Measurements from ENCODE around the gene RAB3GAP2.
"Not testable (repeated sequence)": the region's sequence is repeated elsewhere in the genome, so short reads cannot be mapped to it uniquely, and the experiment has no call there.

The RAB3GAP2 gene

GRCh38 chr1:220149742-220150141 lies 122.5 kb downstream of the RAB3GAP2 start:
- no peak for DNase-seq (ENCODE audit: low read depth in 2 of 2)

- no peak for DNase-seq (ENCODE audit: low read depth in 2 of 2)
These were observed 128.2 kb downstream of the RAB3GAP2 start for GRCh38 chr1:220144051-220144450.

GRCh38 chr1:220139966-220140365 lies 132.3 kb downstream of the RAB3GAP2 start:
- DNase-seq (ENCODE audit: low read depth in 2 of 2), result no peak

GRCh38 chr1:220137019-220137786 lies 135.1 kb downstream of the RAB3GAP2 start:
- DNase-seq (ENCODE audit: low read depth in 2 of 2), result no peak

GRCh38 chr1:220135755-220136154 lies 136.5 kb downstream of the RAB3GAP2 start:
- no peak for DNase-seq (ENCODE audit: low read depth in 2 of 2)

GRCh38 chr1:220129479-220130210 lies 142.6 kb downstream of the RAB3GAP2 start:
- DNase-seq (ENCODE audit: low read depth in 2 of 2), result no peak

- DNase-seq (ENCODE audit: low read depth in 2 of 2), result no peak
These were observed 145.2 kb downstream of the RAB3GAP2 start for GRCh38 chr1:220127076-220127475.

GRCh38 chr1:220124542-220124941 lies 147.7 kb downstream of the RAB3GAP2 start:
- DNase-seq (ENCODE audit: low read depth in 2 of 2), result no peak

GRCh38 chr1:220123889-220124288 lies 148.4 kb downstream of the RAB3GAP2 start:
- DNase-seq (ENCODE audit: low read depth in 2 of 2), result no peak

- no peak for DNase-seq (ENCODE audit: low read depth in 2 of 2)
These were observed 149.2 kb downstream of the RAB3GAP2 start for GRCh38 chr1:220123066-220123465.

- DNase-seq (ENCODE audit: low read depth in 2 of 2), result no peak
These were observed 150.3 kb downstream of the RAB3GAP2 start for GRCh38 chr1:220121791-220122530.

- DNase-seq (ENCODE audit: low read depth in 2 of 2), result no peak
These were observed 153.2 kb downstream of the RAB3GAP2 start for GRCh38 chr1:220119043-220119512.

- no peak for DNase-seq (ENCODE audit: low read depth in 2 of 2)
These were observed 159.0 kb downstream of the RAB3GAP2 start for GRCh38 chr1:220113136-220113695.

GRCh38 chr1:220112600-220112999 lies 159.7 kb downstream of the RAB3GAP2 start:
- DNase-seq (ENCODE audit: low read depth in 2 of 2), result not testable (repeated sequence)

- DNase-seq (ENCODE audit: low read depth in 2 of 2), result not testable (repeated sequence)
These were observed 161.8 kb downstream of the RAB3GAP2 start for GRCh38 chr1:220110473-220110872.

GRCh38 chr1:220099826-220100225 lies 172.4 kb downstream of the RAB3GAP2 start:
- DNase-seq (ENCODE audit: low read depth in 2 of 2), result no peak
